HepG2 (cell line): ENCODE data around the gene PLB1. TPM values are rescaled to one million over a fixed set of nuclear protein-coding genes. Genes with fewer than 3 reads are reported as not detected.

Experiments used
- ATAC-seq: fragments of 200-7000 bp; cut with Tn5 transposase; 3 replicates; pipeline ENCODE4 v1.9.1; 2020; ENCODE audit warnings: mild to moderate bottlenecking, moderate library complexity
- BruUV-seq: library from RNA; stranded (reverse); fragments of 400-500 nt; replicated peaks from 2 replicates; lab custom pipeline; 2021; lab: Mats Ljungman, UMichigan
- CTCF ChIA-PET: fragments of 300-600 bp; formaldehyde crosslinking; extraction: SDS; loops from one replicate; lab custom pipeline; 2021; ENCODE audit warnings: low total read pairs, inconsistent platforms, low intra/inter-chr PET ratio; lab: Yijun Ruan, JAX
- POLR2A ChIA-PET: fragments of 350-600 bp; sonication (Branson Sonifier 250); formaldehyde crosslinking; loops from one replicate; lab custom pipeline; 2020; ENCODE audit warnings: antibody characterized with exemption, inconsistent platforms; lab: Yijun Ruan, JAX
- DNase-seq: peaks from one replicate; pipeline ENCODE4 v3.0.0-alpha.2; 2015; ENCODE audit warnings: low spot score
- FAIRE-seq: peaks from 3 replicates; lab custom pipeline; 2011; peaks lifted over from hg19 to GRCh38; lab: Jason Lieb, UNC
- H2AFZ ChIP-seq: one replicate; pipeline ENCODE4 v1.6.1; 2011; ENCODE audit warnings: low read length, inconsistent platforms
- H3K27ac ChIP-seq: fragments of 300-600 bp; 3 replicates; pipeline ENCODE4 v1.8.0; 2011; ENCODE audit warnings: mixed run types, mild to moderate bottlenecking, mixed read lengths, low read length, inconsistent platforms; ENCODE audit not compliant: insufficient read depth; ENCODE audit errors: extremely low read length
- H3K27me3 ChIP-seq, 2 experiments: fragments of 200-600 bp in 1 of 2; 2 replicates in 1 of 2; 3 replicates in 1 of 2; pipeline versions ENCODE4 v1.6.0 to v1.8.0; 2011; ENCODE audit warnings: low read length in 2 of 2, mild to moderate bottlenecking in 2 of 2, moderate library complexity in 2 of 2, inconsistent platforms in 1 of 2; ENCODE audit not compliant: insufficient read depth in 2 of 2, control insufficient read depth in 1 of 2
- H3K36me3 ChIP-seq, 2 experiments: fragments of 200-600 bp in 1 of 2; replicated peaks in 1 of 2; 2 replicates in 1 of 2; 3 replicates in 1 of 2; pipeline versions ENCODE4 v1.5.1 to v1.8.0; 2011; ENCODE audit warnings: low read length in 2 of 2, inconsistent platforms in 1 of 2; ENCODE audit not compliant: insufficient read depth in 2 of 2, control insufficient read depth in 1 of 2
- H3K4me1 ChIP-seq: 2 replicates; pipeline ENCODE4 v1.5.1; 2012; ENCODE audit warnings: low read length, inconsistent platforms; ENCODE audit not compliant: insufficient read depth
- H3K4me2 ChIP-seq: 2 replicates; pipeline ENCODE4 v1.6.0; 2011; ENCODE audit warnings: low read depth, low read length, inconsistent platforms
- H3K4me3 ChIP-seq, 3 experiments: fragments of 200-600 bp in 1 of 3; sonication (generic), shearing (Covaris generic) in 1 of 3; replicated peaks in 1 of 3; 2 replicates each; pipeline ENCODE4 v1.5.1; 2011 to 2016; ENCODE audit warnings: low read length in 3 of 3, inconsistent platforms in 2 of 3, low read depth in 2 of 3, mild to moderate bottlenecking in 2 of 3, control low read depth in 1 of 3, mixed read lengths in 1 of 3; ENCODE audit not compliant: insufficient read depth in 1 of 3
- H3K79me2 ChIP-seq: one replicate; pipeline ENCODE4 v1.6.1; 2011; ENCODE audit warnings: low read length, inconsistent platforms; ENCODE audit not compliant: insufficient read depth
- H3K9ac ChIP-seq: 2 replicates; pipeline ENCODE4 v1.6.0; 2011; ENCODE audit warnings: mild to moderate bottlenecking, low read depth, low read length, inconsistent platforms; ENCODE audit not compliant: insufficient read depth
- H3K9me3 ChIP-seq: 2 replicates; pipeline ENCODE4 v1.5.1; 2012; ENCODE audit warnings: mild to moderate bottlenecking, low read length
- H4K20me1 ChIP-seq: 2 replicates; pipeline ENCODE4 v1.6.0; 2011; ENCODE audit warnings: inconsistent platforms, mild to moderate bottlenecking, low read length, moderate library complexity; ENCODE audit not compliant: insufficient read depth
- CCDC6 ChIP-seq: sonication (generic); formaldehyde crosslinking; IDR thresholded peaks from 2 replicates; pipeline ENCODE4 v1.8.1; 2022; ENCODE audit warnings: mild to moderate bottlenecking, missing genetic modification reagents, moderate library complexity
- CENPT ChIP-seq: sonication (generic); formaldehyde crosslinking; IDR thresholded peaks from 2 replicates; pipeline ENCODE4 v1.8.0; 2022; ENCODE audit warnings: low read depth, mild to moderate bottlenecking, moderate library complexity, missing genetic modification reagents
- GTF2F1 ChIP-seq: fragments of 150-350 bp; IDR thresholded peaks from 2 replicates; pipeline ENCODE4 v1.6.1; 2014; ENCODE audit warnings: low read length
- MBNL3 ChIP-seq: fragments of 250-450 bp; sonication (Bioruptor Pico); conservative IDR thresholded peaks from 2 replicates; pipeline ENCODE4 v1.8.0; 2022; ENCODE audit warnings: mild to moderate bottlenecking, inconsistent platforms
- MLLT10 ChIP-seq: sonication (generic); formaldehyde crosslinking; IDR thresholded peaks from 2 replicates; pipeline ENCODE4 v1.4.0; 2020; ENCODE audit warnings: missing genetic modification reagents
- NFRKB ChIP-seq: fragments of 450-650 bp; IDR thresholded peaks from 2 replicates; pipeline ENCODE4 v1.6.1; 2017
- SALL2 ChIP-seq: sonication (generic); formaldehyde crosslinking; IDR thresholded peaks from 2 replicates; pipeline ENCODE4 v1.8.1; 2023; ENCODE audit warnings: mild to moderate bottlenecking, missing genetic modification reagents, inconsistent platforms
- ZBTB1 ChIP-seq: sonication (generic); formaldehyde crosslinking; IDR thresholded peaks from 2 replicates; pipeline ENCODE4 v1.4.0; 2020; ENCODE audit warnings: missing genetic modification reagents, borderline replicate concordance
- ZFP90 ChIP-seq: sonication (generic); formaldehyde crosslinking; IDR thresholded peaks from 2 replicates; pipeline ENCODE4 v1.8.0; 2022; ENCODE audit warnings: missing genetic modification reagents, mild to moderate bottlenecking, inconsistent platforms, borderline replicate concordance
- ZHX1 ChIP-seq: sonication (generic); formaldehyde crosslinking; IDR thresholded peaks from 2 replicates; pipeline ENCODE4 v1.8.1; 2022; ENCODE audit warnings: low read depth, mild to moderate bottlenecking, missing genetic modification reagents
- ZNF280B ChIP-seq: sonication (generic); formaldehyde crosslinking; IDR thresholded peaks from 2 replicates; pipeline ENCODE4 v1.5.0; 2020; ENCODE audit warnings: missing genetic modification reagents, mild to moderate bottlenecking, borderline replicate concordance
- ZNF496 ChIP-seq: sonication (generic); formaldehyde crosslinking; IDR thresholded peaks from 2 replicates; pipeline ENCODE4 v1.8.1; 2023; ENCODE audit warnings: mild to moderate bottlenecking, moderate library complexity, missing genetic modification reagents; ENCODE audit not compliant: insufficient replicate concordance
- ZNF605 ChIP-seq: sonication (generic); formaldehyde crosslinking; IDR thresholded peaks from 2 replicates; pipeline ENCODE4 v1.8.0; 2022; ENCODE audit warnings: mild to moderate bottlenecking, missing genetic modification reagents
- ZSCAN31 ChIP-seq: sonication (generic); formaldehyde crosslinking; IDR thresholded peaks from 2 replicates; pipeline ENCODE4 v1.5.0; 2020; ENCODE audit warnings: low read depth, mild to moderate bottlenecking, missing genetic modification reagents
- WGBS: methylation state at CpG from one replicate; pipeline ENCODE4 v1.1.6; 2017; ENCODE audit warnings: low lambda C conversion rate; 5-methylcytosine and 5-hydroxymethylcytosine counted together
- in situ Hi-C: cut with HindIII; loops from 2 replicates; pipeline ENCODE4 v1.10.0; 2017; ENCODE audit warnings: low pct_unique_long_range_greater_than_20kb; ENCODE audit not compliant: extremely low pct_ligation_motif_present
- intact Hi-C: fragments of 100-400 bp; cut with micrococcal nuclease; formaldehyde crosslinking; loops from one replicate; pipeline ENCODE4 v1.10.0; 2022; ENCODE audit not compliant: unreplicated experiment
- polyA plus RNA-seq, 8 experiments: library from polyadenylated mRNA; depleted of rRNA in 3 of 8; stranded (reverse) in 7 of 8; unstranded in 1 of 8; fragments of >200 nt; fragmentation: Illumina TruSeq in 4 of 8; extraction: Trizol in 4 of 8; gene quantifications; 2 replicates each; pipeline versions ENCODE4 v1.2.1 to v1.2.3, GENCODE V29; 2011 to 2016; ENCODE audit warnings: low read depth in 4 of 8, missing spikeins in 1 of 8, mixed read lengths in 1 of 8; ENCODE audit not compliant: insufficient read depth in 1 of 8
- total RNA-seq, 5 experiments: library from RNA; depleted of rRNA; stranded (reverse); fragments of >200 nt; fragmentation: Illumina TruSeq; extraction: Trizol; gene quantifications; 2 replicates each; pipeline ENCODE4 v1.2.3, GENCODE V29; 2016; ENCODE audit warnings: low read depth in 1 of 5
- TF ChIP-seq, protein P1 (sequence below): sonication (generic); formaldehyde crosslinking; IDR thresholded peaks from 2 replicates; pipeline ENCODE4 v1.5.0; 2020; ENCODE audit warnings: mild to moderate bottlenecking, low read depth, missing genetic modification reagents, borderline replicate concordance
- TF ChIP-seq, protein P2 (sequence below): sonication (generic); formaldehyde crosslinking; IDR thresholded peaks from 2 replicates; pipeline ENCODE4 v1.8.0; 2023; ENCODE audit warnings: mild to moderate bottlenecking, missing genetic modification reagents

The PLB1 gene
- total and polyA plus RNA-seq, 2 of the 13 experiments (the other 11 are each of a cell fraction or from before 2014, with no cell fraction given) = 0.20 to 1.8 TPM

- no peak for TF ChIP-seq ZHX1 (CRISPR knock-in tag)
Measured at GRCh38 chr2:28590496-28591301, 94.8 kb downstream of the PLB1 start (continued).

- no peak for ATAC-seq
- peaks cover 16% of the 10 kb centered on the region for H3K4me1 ChIP-seq
- H3K27me3 ChIP-seq = peaks cover 6 to 43% of the 10 kb centered on the region in 2 experiments; a peak in 4 of 5 replicates
- H3K9me3 ChIP-seq = no peaks in the 10 kb centered on the region
- no peak overlapping the region for H2AFZ ChIP-seq
- 14% methylated on average over 7 of the region's 9 CpGs for WGBS
- no peaks in the 10 kb centered on the region for H3K36me3 ChIP-seq
- no peak overlapping the region for H3K9ac ChIP-seq
- H3K27ac ChIP-seq = no peak overlapping the region
- in situ Hi-C loops = loop anchor here (10.0 kb wide), 1 partner anchor 163 kb away; the partner anchor contains the start of gene PPP1CB
- no peak overlapping the region for H3K4me2 ChIP-seq
- CTCF ChIA-PET = no interaction called here
- no peak for DNase-seq
- H3K79me2 ChIP-seq = no peaks in the 10 kb centered on the region
- BruUV-seq = no TSS peak
- no peaks in the 10 kb centered on the region for H4K20me1 ChIP-seq
- intact Hi-C loops = no loop called here
- POLR2A ChIA-PET = no interaction called here
- no peak for FAIRE-seq
- H3K4me3 ChIP-seq = no peak overlapping the region
- TF ChIP-seq ZNF280B (CRISPR knock-in tag) (no peak), NFRKB (no peak), MLLT10 (CRISPR knock-in tag) (no peak), SALL2 (CRISPR knock-in tag) (no peak), GTF2F1 (no peak), CENPT (no peak), MBNL3 (CRISPR knock-in tag) (no peak), ZFP90 (CRISPR knock-in tag) (no peak), ZNF496 (no peak), ZNF605 (CRISPR knock-in tag) (no peak), CCDC6 (no peak), ZSCAN31 (CRISPR knock-in tag) (no peak), ZBTB1 (CRISPR knock-in tag) (no peak)
- TF ChIP-seq, protein P1, sequence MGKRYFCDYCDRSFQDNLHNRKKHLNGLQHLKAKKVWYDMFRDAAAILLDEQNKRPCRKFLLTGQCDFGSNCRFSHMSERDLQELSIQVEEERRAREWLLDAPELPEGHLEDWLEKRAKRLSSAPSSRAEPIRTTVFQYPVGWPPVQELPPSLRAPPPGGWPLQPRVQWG = no peak
- TF ChIP-seq, protein P2, sequence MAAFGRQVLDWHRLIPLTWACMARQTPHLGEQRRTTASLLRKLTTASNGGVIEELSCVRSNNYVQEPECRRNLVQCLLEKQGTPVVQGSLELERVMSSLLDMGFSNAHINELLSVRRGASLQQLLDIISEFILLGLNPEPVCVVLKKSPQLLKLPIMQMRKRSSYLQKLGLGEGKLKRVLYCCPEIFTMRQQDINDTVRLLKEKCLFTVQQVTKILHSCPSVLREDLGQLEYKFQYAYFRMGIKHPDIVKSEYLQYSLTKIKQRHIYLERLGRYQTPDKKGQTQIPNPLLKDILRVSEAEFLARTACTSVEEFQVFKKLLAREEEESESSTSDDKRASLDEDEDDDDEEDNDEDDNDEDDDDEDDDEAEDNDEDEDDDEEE (CRISPR knock-in tag) = no peak
Measured at GRCh38 chr2:28591711-28592335, 96.0 kb downstream of the PLB1 start.
